Gastrocnemius medialis (tissue), 4 donors: ENCODE results near the gene MKI67.

ENCODE experiments used
- CTCF ChIP-seq, 5 experiments: fragments of 450-650 bp in 3 of 5; fragments of 200-600 bp in 2 of 5; sonication (generic) in 2 of 5; IDR thresholded peaks in 4 of 5; conservative IDR thresholded peaks in 1 of 5; 1 replicate in 4 of 5; 2 replicates in 1 of 5; pipeline ENCODE4 v1.5.1; 2016 to 2019; ENCODE audit warnings: antibody characterized with exemption in 5 of 5, mild to moderate bottlenecking in 3 of 5, moderate library complexity in 3 of 5
- POLR2A ChIP-seq, 2 donors: fragments of 450-650 bp; IDR thresholded peaks; one replicate each; pipeline ENCODE4 v1.6.1; 2017; ENCODE audit warnings: antibody characterized with exemption in 2 of 2, mild to moderate bottlenecking in 2 of 2, moderate library complexity in 2 of 2

DNA sequence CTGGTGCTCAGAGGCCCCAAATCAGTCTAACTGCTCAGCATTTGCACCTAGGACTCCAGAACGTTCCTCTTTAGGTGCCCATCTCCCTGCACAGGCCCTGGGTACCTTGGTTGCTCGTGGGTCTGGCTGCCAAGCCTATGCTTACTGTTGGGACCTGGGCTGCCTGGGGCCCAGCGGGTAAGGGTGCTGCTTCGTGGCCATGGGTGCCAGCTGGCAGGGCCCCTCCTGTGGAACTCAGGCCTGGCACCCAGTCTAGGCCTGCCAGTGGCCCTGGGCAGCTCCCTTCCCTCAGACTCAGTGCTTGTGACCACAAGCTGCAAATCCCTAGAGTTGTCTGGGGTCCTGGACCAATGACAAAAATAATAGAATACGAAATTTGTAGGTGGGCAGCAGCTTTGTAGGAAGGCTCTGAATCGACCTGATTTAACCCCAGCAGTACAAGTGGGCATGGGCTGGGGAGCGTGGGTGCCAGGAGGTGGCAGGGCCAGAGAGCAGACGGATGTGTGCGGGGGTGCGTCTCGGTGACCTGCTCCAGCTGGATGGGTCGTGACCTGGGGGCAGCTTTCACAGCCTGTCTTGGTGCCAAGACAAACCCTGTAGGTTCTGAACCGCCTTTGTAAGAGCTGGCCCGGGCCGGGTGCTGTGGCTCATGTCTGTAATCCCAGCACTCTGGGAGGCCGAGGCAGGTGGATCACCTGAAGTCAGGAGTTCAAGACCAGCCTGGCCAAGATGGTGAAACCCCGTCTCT, 69.7 kb downstream of the MKI67 start:
- TF ChIP-seq CTCF (IDR thresholded peaks at IDR 0.05 in 4 of 5, conservative IDR thresholded peaks at IDR 0.05 in 1 of 5) (no peak), POLR2A (IDR thresholded peaks at IDR 0.05) (no peak)
